Memory B cell (primary cell): ENCODE data around the gene CD109.

Experiments
- ATAC-seq: fragments of 150-1000 bp; cut with Tn5 transposase; 2 replicates; pipeline ENCODE4 v1.10.0; 2021; ENCODE audit warnings: low read depth, mild to moderate bottlenecking, moderate library complexity
- DNase-seq, 2 donors: peaks; one replicate each; pipeline ENCODE4 v3.0.0; 2022; ENCODE audit warnings: low spot score in 2 of 2
- H3K27ac Mint-ChIP-seq: one replicate; pipeline ENCODE4 v1.8.0; 2022; ENCODE audit warnings: mild to moderate bottlenecking, moderate library complexity, mixed read lengths
- H3K27me3 Mint-ChIP-seq: one replicate; pipeline ENCODE4 v1.8.0; 2022; ENCODE audit warnings: mixed read lengths
- H3K36me3 Mint-ChIP-seq: one replicate; pipeline ENCODE4 v1.8.0; 2022; ENCODE audit warnings: mild to moderate bottlenecking, mixed read lengths
- H3K4me1 Mint-ChIP-seq: one replicate; pipeline ENCODE4 v1.8.0; 2022; ENCODE audit warnings: mixed read lengths
- H3K4me3 Mint-ChIP-seq: one replicate; pipeline ENCODE4 v1.8.0; 2022; ENCODE audit warnings: mild to moderate bottlenecking, moderate library complexity, mixed read lengths
- H3K9me3 Mint-ChIP-seq: one replicate; pipeline ENCODE4 v1.8.0; 2022; ENCODE audit warnings: mixed read lengths

The CD109 gene

DNA sequence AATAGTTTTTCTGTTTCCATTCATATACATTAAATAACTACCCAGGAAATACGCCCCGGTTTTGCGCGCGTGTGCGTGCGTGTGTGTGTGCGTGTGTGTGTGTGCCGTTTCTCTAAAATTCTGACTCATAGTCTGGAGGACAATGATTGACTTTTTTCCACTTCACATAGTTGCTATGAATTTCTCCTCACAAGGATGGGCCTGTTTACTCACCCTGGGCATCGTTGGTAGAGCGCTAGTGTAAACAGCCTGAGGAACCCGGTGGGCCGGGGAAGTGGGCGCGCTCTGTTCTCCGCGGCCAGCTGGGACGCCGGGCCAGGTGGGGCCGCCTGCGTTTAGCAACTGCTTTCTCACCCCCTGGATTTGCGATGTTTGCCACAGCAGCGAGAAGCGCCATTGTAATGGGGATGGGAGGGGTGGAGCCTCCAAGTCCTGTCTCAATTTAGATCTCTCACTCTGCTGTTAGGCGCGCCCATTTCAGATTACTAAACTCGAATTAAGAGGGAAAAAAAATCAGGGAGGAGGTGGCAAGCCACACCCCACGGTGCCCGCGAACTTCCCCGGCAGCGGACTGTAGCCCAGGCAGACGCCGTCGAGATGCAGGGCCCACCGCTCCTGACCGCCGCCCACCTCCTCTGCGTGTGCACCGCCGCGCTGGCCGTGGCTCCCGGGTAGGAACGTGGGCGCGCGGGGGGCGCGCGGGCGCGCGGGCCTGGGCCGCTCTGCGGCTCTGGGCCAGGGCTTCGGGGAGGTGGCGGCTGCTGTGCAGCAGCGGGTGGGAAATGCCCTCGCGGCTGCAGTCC lies at the start of gene CD109:
TSS of gene CD109 (plus strand) at position 585 of the 803 bp plus-strand sequence. CDS start at position 598, 13 bp downstream.
- Mint-ChIP-seq H3K9me3 (no peaks in the 10 kb centered on the region), H3K36me3 (no peaks in the 10 kb centered on the region), H3K27me3 (peaks cover 43% of the 10 kb centered on the region), H3K27ac (no peak within 1 kb of the TSS), H3K4me3 (peak within 1 kb of the TSS; percentile 70), H3K4me1 (peaks cover 12% of the 10 kb centered on the region)
- no peak for DNase-seq
- ATAC-seq, result peak; percentile 31

DNA sequence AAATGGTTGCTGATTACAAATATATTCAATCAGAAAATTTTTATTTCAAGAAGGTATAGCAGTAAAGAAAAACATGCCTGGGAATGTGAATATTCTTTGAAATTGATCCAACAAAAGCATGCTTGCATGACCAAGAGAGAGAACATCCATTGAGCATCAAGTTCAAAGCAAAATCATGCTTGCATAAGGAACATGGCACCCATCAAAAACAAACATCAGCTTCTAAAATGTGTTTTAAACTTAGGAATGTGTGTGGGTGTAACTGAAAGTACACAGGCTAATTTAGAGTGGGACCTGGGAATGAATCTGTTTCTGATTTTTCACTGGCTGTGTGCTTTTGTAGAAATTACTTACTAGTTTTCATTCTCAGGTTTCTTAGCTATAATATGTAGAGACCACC lies 47.8 kb upstream of the CD109 start:
- no peak overlapping the region for H3K27ac Mint-ChIP-seq
- H3K36me3 Mint-ChIP-seq, result peaks cover 12% of the 10 kb centered on the region
- no peak for ATAC-seq
- no peak overlapping the region for H3K4me3 Mint-ChIP-seq
- no peak for DNase-seq
- H3K27me3 Mint-ChIP-seq, result no peaks in the 10 kb centered on the region
- H3K9me3 Mint-ChIP-seq, result no peaks in the 10 kb centered on the region
- peaks cover 11% of the 10 kb centered on the region for H3K4me1 Mint-ChIP-seq

DNA sequence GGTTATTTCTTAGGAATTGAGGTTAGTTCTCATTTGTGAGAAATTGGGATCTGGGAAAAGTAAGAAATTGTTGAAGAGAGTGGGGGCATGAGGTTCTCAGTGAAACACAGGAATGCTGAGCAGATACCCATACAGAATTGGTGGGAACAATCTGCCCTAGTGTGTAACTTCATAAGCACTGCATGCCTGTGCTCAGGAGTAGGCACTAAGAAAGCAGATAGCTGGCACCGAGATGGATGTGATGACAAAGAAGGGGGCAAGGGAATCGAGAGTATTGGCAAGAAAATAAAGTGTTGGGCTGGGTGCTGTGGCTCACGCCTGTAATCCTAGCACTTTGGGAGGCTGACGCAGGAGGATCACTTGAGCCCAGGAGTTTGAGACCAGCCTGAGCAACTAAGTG lies 46.2 kb upstream of the CD109 start:
- no peak overlapping the region for H3K27ac Mint-ChIP-seq
- DNase-seq (no peak), ATAC-seq (no peak)
- H3K4me1 Mint-ChIP-seq, result peaks cover 17% of the 10 kb centered on the region
- H3K4me3 Mint-ChIP-seq, result no peak overlapping the region
- H3K27me3 Mint-ChIP-seq, result no peaks in the 10 kb centered on the region
- peaks cover 12% of the 10 kb centered on the region for H3K36me3 Mint-ChIP-seq
- no peaks in the 10 kb centered on the region for H3K9me3 Mint-ChIP-seq

GRCh38 chr6:73652637-73653570 lies 43.1 kb upstream of the CD109 start:
- no peaks in the 10 kb centered on the region for H3K9me3 Mint-ChIP-seq
- peak; percentile 42 to 52 for DNase-seq
- peak overlapping the region; percentile 96 for H3K4me3 Mint-ChIP-seq
- peaks cover 8% of the 10 kb centered on the region for H3K36me3 Mint-ChIP-seq
- H3K4me1 Mint-ChIP-seq, result peaks cover 15% of the 10 kb centered on the region
- peak overlapping the region; percentile 92 for H3K27ac Mint-ChIP-seq
- H3K27me3 Mint-ChIP-seq, result no peaks in the 10 kb centered on the region
- peak; percentile 56 for ATAC-seq

- no peaks in the 10 kb centered on the region for H3K27me3 Mint-ChIP-seq
- H3K9me3 Mint-ChIP-seq, result no peaks in the 10 kb centered on the region
- peaks cover 6% of the 10 kb centered on the region for H3K36me3 Mint-ChIP-seq
- DNase-seq, result peak; percentile 75 to 82
- H3K27ac Mint-ChIP-seq, result peak within 1 kb of the TSS; percentile 92
- H3K4me3 Mint-ChIP-seq, result peak within 1 kb of the TSS; percentile 100
- H3K4me1 Mint-ChIP-seq, result peaks cover 15% of the 10 kb centered on the region
- ATAC-seq, result peak; percentile 84
These were observed 42.2 kb upstream of the CD109 start, which contains the start of gene SLC17A5 for GRCh38 chr6:73653571-73654424. Gene SLC17A5, minus strand, starts transcription at chr6:73653992. Its CDS starts 106 bp downstream, at chr6:73653886.

GRCh38 chr6:73655341-73655917 lies 40.6 kb upstream of the CD109 start:
- no peaks in the 10 kb centered on the region for H3K27me3 Mint-ChIP-seq
- H3K9me3 Mint-ChIP-seq, result no peaks in the 10 kb centered on the region
- ATAC-seq, result no peak
- peak overlapping the region; percentile 34 for H3K4me3 Mint-ChIP-seq
- no peak for DNase-seq
- H3K27ac Mint-ChIP-seq, result peak overlapping the region; percentile 92
- peaks cover 2% of the 10 kb centered on the region for H3K36me3 Mint-ChIP-seq
- peaks cover 15% of the 10 kb centered on the region for H3K4me1 Mint-ChIP-seq

- no peak overlapping the region for H3K27ac Mint-ChIP-seq
- H3K4me1 Mint-ChIP-seq, result peaks cover 15% of the 10 kb centered on the region
- no peak for ATAC-seq
- no peak for DNase-seq
- no peak overlapping the region for H3K4me3 Mint-ChIP-seq
- H3K27me3 Mint-ChIP-seq, result no peaks in the 10 kb centered on the region
- H3K36me3 Mint-ChIP-seq, result no peaks in the 10 kb centered on the region
- H3K9me3 Mint-ChIP-seq, result no peaks in the 10 kb centered on the region
These were observed 39.4 kb upstream of the CD109 start for GRCh38 chr6:73656531-73657145.

DNA sequence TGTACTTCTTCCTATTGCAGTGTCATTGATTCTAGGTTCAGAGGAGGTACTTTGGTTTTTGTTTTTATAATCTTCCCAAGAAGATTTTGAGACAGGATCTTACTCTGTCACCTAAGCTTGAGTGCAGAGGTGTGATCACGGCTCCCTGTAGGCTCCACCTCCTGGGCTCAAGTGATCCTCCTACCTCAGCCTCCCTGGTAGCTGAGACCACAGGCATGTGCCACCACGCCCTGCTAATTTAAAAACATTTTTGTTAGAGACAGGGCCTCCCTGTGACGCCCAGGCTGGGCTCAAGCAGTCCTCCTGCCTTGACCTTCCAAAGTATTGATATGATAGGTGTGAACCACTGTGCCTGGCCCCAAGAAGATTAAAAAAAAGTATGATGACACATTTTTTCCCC lies 38.8 kb upstream of the CD109 start:
- ATAC-seq (no peak), DNase-seq (no peak)
- Mint-ChIP-seq H3K4me3 (no peak overlapping the region), H3K4me1 (peaks cover 13% of the 10 kb centered on the region), H3K27me3 (no peaks in the 10 kb centered on the region), H3K27ac (no peak overlapping the region), H3K9me3 (no peaks in the 10 kb centered on the region), H3K36me3 (no peaks in the 10 kb centered on the region)

- DNase-seq, result no peak
- no peak for ATAC-seq
- Mint-ChIP-seq H3K27ac (no peak overlapping the region), H3K4me1 (no peaks in the 10 kb centered on the region), H3K36me3 (no peaks in the 10 kb centered on the region), H3K4me3 (no peak overlapping the region), H3K9me3 (no peaks in the 10 kb centered on the region), H3K27me3 (peaks cover 7% of the 10 kb centered on the region)
These were observed 31.3 kb upstream of the CD109 start for GRCh38 chr6:73664701-73665100.

DNA sequence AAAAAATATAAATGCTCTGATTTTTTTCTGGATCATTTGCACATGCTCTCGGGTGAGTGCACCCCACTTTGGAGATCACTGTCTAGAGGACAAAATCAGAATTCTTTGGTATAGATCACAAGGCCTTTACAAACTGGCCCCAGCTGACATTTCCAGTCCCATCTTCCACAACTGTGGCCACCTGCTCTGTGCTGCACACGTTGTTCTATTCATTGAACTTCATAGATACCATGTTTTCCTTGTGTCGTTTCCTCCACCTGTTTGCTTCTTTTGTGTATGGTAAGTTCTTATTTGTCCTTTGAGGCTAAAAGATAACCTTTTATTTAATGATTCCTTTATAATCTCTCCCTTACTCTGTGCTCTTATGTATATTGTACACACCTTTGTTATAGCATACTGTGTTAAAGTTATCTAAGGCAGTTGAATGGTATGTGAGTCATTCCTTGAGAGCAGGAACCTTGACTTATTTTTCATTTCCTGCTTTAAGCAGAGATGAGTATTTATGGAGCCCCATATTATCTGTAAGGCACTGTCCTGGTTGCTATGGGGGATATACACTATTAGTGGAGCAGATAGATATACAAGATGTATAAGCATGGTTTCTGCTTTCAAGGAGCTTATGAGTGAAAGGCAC lies 30.2 kb upstream of the CD109 start:
- no peaks in the 10 kb centered on the region for H3K9me3 Mint-ChIP-seq
- H3K27me3 Mint-ChIP-seq, result peaks cover 10% of the 10 kb centered on the region
- no peak overlapping the region for H3K27ac Mint-ChIP-seq
- no peaks in the 10 kb centered on the region for H3K36me3 Mint-ChIP-seq
- DNase-seq (no peak), ATAC-seq (no peak)
- H3K4me3 Mint-ChIP-seq, result no peak overlapping the region
- no peaks in the 10 kb centered on the region for H3K4me1 Mint-ChIP-seq

GRCh38 chr6:73666393-73666792 lies 29.6 kb upstream of the CD109 start:
- no peak overlapping the region for H3K27ac Mint-ChIP-seq
- H3K36me3 Mint-ChIP-seq, result no peaks in the 10 kb centered on the region
- H3K27me3 Mint-ChIP-seq, result peaks cover 10% of the 10 kb centered on the region
- H3K4me3 Mint-ChIP-seq, result no peak overlapping the region
- H3K9me3 Mint-ChIP-seq, result no peaks in the 10 kb centered on the region
- DNase-seq (no peak), ATAC-seq (no peak)
- no peaks in the 10 kb centered on the region for H3K4me1 Mint-ChIP-seq

DNA sequence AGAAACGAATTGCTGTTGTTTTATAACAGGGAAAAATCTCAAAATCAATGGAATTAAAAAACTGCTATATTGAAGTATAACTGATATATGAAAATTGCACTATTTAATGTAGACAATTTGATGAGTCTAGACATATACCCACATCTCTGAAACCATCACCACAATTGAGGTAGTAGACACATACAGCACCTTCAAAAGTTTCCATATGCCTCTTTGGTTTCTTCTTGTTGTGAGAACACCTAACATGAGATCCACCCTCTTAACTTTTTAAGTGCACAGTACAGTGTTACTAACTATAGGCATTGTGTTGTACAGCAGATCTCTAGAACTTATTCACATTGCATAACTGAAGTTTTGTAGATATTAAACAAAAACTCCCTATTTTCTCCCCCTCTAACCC lies 28.2 kb upstream of the CD109 start:
- DNase-seq, result no peak
- no peaks in the 10 kb centered on the region for H3K4me1 Mint-ChIP-seq
- no peaks in the 10 kb centered on the region for H3K9me3 Mint-ChIP-seq
- no peaks in the 10 kb centered on the region for H3K36me3 Mint-ChIP-seq
- no peak overlapping the region for H3K27ac Mint-ChIP-seq
- H3K27me3 Mint-ChIP-seq, result peaks cover 10% of the 10 kb centered on the region
- ATAC-seq, result no peak
- H3K4me3 Mint-ChIP-seq, result no peak overlapping the region
